ENCODE data around the gene PFKFB3. TPM values are rescaled to one million over a fixed set of nuclear protein-coding genes. Genes with fewer than 3 reads are reported as not detected.

Gene PFKFB3
- polyA plus RNA-seq, 1 experiment, result 30.7 TPM

DNA sequence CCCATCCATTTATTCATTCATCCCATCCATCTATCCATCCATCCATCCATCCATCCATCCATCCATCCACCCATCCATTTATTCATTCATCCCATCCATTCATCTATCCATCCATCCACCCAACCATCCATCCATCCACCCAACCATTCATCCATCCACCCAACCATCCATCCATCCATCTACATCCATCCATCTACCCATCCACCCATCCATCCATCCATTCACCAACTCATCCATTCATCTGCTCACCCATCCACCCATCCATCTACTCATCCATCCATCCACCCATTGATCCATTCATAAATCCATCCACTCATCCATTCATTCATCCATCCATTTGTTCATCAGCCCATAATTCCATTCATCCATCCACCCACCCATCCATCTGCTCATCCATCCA, 56.4 kb downstream of the PFKFB3 start:
- no peak for DNase-seq (ENCODE audit: low read depth)
- ChIA-PET CTCF (no interaction called here), POLR2A (no interaction called here)
- no peaks in the 10 kb centered on the region for H3K36me3 ChIP-seq (ENCODE audit: control insufficient read depth, insufficient read depth, low read length)
- no peaks in the 10 kb centered on the region for H3K27me3 ChIP-seq (ENCODE audit: control insufficient read depth, insufficient read depth, low read length)
- TF ChIP-seq, protein P1, sequence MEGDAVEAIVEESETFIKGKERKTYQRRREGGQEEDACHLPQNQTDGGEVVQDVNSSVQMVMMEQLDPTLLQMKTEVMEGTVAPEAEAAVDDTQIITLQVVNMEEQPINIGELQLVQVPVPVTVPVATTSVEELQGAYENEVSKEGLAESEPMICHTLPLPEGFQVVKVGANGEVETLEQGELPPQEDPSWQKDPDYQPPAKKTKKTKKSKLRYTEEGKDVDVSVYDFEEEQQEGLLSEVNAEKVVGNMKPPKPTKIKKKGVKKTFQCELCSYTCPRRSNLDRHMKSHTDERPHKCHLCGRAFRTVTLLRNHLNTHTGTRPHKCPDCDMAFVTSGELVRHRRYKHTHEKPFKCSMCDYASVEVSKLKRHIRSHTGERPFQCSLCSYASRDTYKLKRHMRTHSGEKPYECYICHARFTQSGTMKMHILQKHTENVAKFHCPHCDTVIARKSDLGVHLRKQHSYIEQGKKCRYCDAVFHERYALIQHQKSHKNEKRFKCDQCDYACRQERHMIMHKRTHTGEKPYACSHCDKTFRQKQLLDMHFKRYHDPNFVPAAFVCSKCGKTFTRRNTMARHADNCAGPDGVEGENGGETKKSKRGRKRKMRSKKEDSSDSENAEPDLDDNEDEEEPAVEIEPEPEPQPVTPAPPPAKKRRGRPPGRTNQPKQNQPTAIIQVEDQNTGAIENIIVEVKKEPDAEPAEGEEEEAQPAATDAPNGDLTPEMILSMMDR (IDR thresholded peaks at IDR 0.05; ENCODE audit: insufficient read depth, low read depth, low read length), result no peak
- no peak overlapping the region for H3K4me3 ChIP-seq (ENCODE audit: low read depth, low read length)

DNA sequence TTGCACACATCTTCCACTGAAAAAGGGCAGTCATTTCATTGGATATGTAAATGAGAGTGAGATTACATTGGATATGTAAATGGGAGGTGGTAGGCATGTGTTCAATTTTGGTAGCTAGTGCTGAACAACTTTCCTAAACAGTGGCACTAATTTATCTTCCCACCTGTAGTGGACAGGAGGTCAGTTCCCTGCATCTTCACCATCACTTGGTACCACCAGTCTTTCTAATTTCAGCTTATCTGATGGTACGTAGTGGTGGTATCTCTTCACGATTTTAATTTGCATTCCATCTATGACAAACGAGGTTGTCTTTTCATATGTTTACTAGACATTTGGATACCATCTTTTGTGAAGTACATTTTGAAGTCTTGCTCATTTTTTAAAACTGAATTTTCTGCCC, 58.1 kb downstream of the PFKFB3 start:
- no peak for DNase-seq (ENCODE audit: low read depth)
- Histone ChIP-seq H3K36me3 (ENCODE audit: control insufficient read depth, insufficient read depth, low read length) (no peaks in the 10 kb centered on the region), H3K4me3 (ENCODE audit: low read depth, low read length) (no peak overlapping the region), H3K27me3 (ENCODE audit: control insufficient read depth, insufficient read depth, low read length) (no peaks in the 10 kb centered on the region)
- ChIA-PET POLR2A (no interaction called here), CTCF (no interaction called here)
- TF ChIP-seq, protein P1 (IDR thresholded peaks at IDR 0.05; ENCODE audit: insufficient read depth, low read depth, low read length), result no peak

GRCh38 chr10:6267941-6268340, 65.2 kb downstream of the PFKFB3 start:
- Histone ChIP-seq H3K36me3 (ENCODE audit: control insufficient read depth, insufficient read depth, low read length) (no peaks in the 10 kb centered on the region), H3K27me3 (ENCODE audit: control insufficient read depth, insufficient read depth, low read length) (no peaks in the 10 kb centered on the region), H3K4me3 (ENCODE audit: low read depth, low read length) (no peak overlapping the region)
- TF ChIP-seq, protein P1 (IDR thresholded peaks at IDR 0.05; ENCODE audit: insufficient read depth, low read depth, low read length), result no peak
- ChIA-PET POLR2A (no interaction called here), CTCF (no interaction called here)
- no peak for DNase-seq (ENCODE audit: low read depth)

DNA sequence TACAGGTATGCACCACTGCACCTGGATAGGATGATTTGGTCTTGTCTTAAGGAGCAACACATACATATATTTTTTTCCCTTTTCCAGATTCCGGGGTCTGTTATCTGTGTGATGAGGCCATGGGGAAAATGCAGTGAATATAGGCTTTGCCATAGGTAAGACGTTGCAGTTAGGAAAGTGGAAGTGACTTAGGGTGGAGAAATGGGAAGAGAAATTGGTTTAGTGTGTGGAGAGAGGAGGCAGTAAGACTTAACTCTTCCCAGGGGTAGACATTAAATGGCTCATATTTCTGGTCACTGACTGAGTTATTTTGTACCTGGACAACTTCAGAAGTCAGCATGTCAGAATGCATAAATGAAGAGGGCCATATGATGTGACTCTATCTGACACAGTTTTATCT, 66.7 kb downstream of the PFKFB3 start:
- ChIA-PET CTCF (no interaction called here), POLR2A (no interaction called here)
- Histone ChIP-seq H3K4me3 (ENCODE audit: low read depth, low read length) (no peak overlapping the region), H3K36me3 (ENCODE audit: control insufficient read depth, insufficient read depth, low read length) (no peaks in the 10 kb centered on the region), H3K27me3 (ENCODE audit: control insufficient read depth, insufficient read depth, low read length) (no peaks in the 10 kb centered on the region)
- no peak for DNase-seq (ENCODE audit: low read depth)
- TF ChIP-seq, protein P1 (IDR thresholded peaks at IDR 0.05; ENCODE audit: insufficient read depth, low read depth, low read length), result no peak

GRCh38 chr10:6269953-6270867, 67.5 kb downstream of the PFKFB3 start:
- POLR2A ChIA-PET, result no interaction called here
- Histone ChIP-seq H3K27me3 (ENCODE audit: control insufficient read depth, insufficient read depth, low read length) (no peaks in the 10 kb centered on the region), H3K4me3 (ENCODE audit: low read depth, low read length) (no peak overlapping the region), H3K36me3 (ENCODE audit: control insufficient read depth, insufficient read depth, low read length) (no peaks in the 10 kb centered on the region)
- TF ChIP-seq, protein P1 (IDR thresholded peaks at IDR 0.05; ENCODE audit: insufficient read depth, low read depth, low read length), result no peak
- no peak for DNase-seq (ENCODE audit: low read depth)
- CTCF ChIA-PET, result no interaction called here

All from BJ (cell line).